HUES48 (cell line): ENCODE data around the gene SYNJ2.

ENCODE experiments used
- H3K27ac ChIP-seq: one replicate; pipeline ENCODE4 v1.7.0; 2013; ENCODE audit warnings: low read depth, low read length, inconsistent platforms
- H3K27me3 ChIP-seq: 2 replicates; pipeline ENCODE4 v1.6.1; 2013; ENCODE audit warnings: mild to moderate bottlenecking, low read length; ENCODE audit not compliant: control insufficient read depth, insufficient read depth
- H3K36me3 ChIP-seq: 2 replicates; pipeline ENCODE4 v1.6.1; 2013; ENCODE audit warnings: low read length; ENCODE audit not compliant: control insufficient read depth, insufficient read depth
- H3K4me1 ChIP-seq: 2 replicates; pipeline ENCODE4 v1.6.1; 2013; ENCODE audit warnings: mild to moderate bottlenecking, low read length; ENCODE audit not compliant: control insufficient read depth, insufficient read depth
- H3K4me3 ChIP-seq: 2 replicates; pipeline ENCODE4 v1.5.1; 2013; ENCODE audit warnings: mild to moderate bottlenecking, low read depth, low read length
- H3K9ac ChIP-seq: 2 replicates; pipeline ENCODE4 v1.6.1; 2013; ENCODE audit warnings: mild to moderate bottlenecking, low read depth, low read length, moderate library complexity
- H3K9me3 ChIP-seq: 2 replicates; pipeline ENCODE4 v1.6.1; 2013; ENCODE audit warnings: low read length; ENCODE audit not compliant: control insufficient read depth, insufficient read depth

The SYNJ2 gene

DNA sequence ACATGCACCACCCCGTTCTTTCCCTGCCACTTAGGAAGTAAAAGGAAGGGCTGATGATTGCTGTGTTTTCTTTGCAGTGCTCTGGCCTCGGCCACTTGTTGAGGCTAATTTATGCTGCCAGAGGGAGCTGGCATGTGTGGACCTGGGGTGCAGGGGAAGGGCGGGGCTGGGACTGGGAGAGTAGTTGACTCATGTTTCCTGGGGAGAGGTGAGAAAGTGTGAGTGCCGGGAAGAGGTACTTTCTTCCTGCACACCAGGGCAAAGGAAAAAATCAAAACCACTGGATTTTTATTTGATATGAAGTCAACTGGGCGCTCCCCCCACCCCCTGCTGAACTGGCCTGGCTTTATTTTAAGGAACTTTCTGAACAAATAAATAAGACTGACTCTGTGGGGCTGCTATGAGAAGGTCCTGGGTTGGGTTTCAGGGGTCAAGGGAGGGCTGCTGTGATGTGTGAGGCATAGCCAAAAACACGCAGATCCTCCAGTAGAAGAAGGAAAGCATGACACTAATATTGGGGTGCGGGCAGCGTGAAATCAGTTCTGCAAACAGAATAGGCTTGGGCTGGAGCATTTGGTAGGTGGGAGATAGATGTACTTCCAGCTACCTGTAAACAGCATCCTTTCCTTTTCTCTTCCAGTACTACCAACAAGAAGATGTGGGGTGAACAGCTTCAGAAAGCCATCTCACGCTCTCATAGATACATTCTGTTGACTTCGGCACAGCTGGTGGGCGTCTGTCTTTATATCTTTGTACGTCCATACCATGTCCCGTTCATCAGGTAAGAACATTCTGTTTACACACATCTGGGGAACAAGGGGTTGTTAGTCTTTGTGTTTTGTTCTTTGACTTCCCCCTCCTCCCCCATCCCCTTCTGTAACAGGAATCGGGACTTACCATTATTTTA lies 87.5 kb downstream of the SYNJ2 start:
- Histone ChIP-seq H3K9me3 (no peaks in the 10 kb centered on the region), H3K4me3 (no peak overlapping the region), H3K36me3 (peaks cover 19% of the 10 kb centered on the region), H3K9ac (no peak overlapping the region), H3K4me1 (no peaks in the 10 kb centered on the region), H3K27me3 (no peaks in the 10 kb centered on the region), H3K27ac (no peak overlapping the region)

- H3K4me3 ChIP-seq: no peak overlapping the region
- no peak overlapping the region for H3K27ac ChIP-seq
- peaks cover 16% of the 10 kb centered on the region for H3K36me3 ChIP-seq
- no peaks in the 10 kb centered on the region for H3K27me3 ChIP-seq
- no peaks in the 10 kb centered on the region for H3K4me1 ChIP-seq
- H3K9me3 ChIP-seq: no peaks in the 10 kb centered on the region
- no peak overlapping the region for H3K9ac ChIP-seq
These were observed 88.1 kb downstream of the SYNJ2 start for GRCh38 chr6:158069800-158070195.

DNA sequence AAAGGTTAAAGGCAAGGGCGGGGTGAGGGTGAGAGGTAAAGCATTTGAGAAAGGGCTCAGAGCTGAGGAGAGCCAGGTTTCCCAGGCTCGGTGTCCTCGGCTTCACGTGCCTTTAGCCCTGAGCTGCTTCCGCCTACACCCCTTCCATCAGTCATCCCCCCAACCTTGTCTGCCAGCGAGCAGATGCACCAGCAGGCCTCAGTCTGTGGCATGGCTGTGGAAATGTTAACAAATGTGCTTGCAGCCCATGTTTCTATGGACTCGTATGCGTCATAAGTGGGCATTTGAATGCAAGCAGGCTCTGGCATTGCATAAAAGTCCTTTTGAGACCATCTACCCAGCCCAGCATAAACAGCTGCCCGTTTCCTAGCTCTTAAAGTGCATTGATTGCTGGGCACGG lies 88.8 kb downstream of the SYNJ2 start:
- no peak overlapping the region for H3K9ac ChIP-seq
- no peak overlapping the region for H3K27ac ChIP-seq
- peaks cover 15% of the 10 kb centered on the region; the same call in 1 of the 2 replicates for H3K36me3 ChIP-seq
- H3K27me3 ChIP-seq: no peaks in the 10 kb centered on the region
- no peak overlapping the region for H3K4me3 ChIP-seq
- H3K9me3 ChIP-seq: no peaks in the 10 kb centered on the region
- H3K4me1 ChIP-seq: no peaks in the 10 kb centered on the region

GRCh38 chr6:158071121-158072082 lies 89.7 kb downstream of the SYNJ2 start:
- Histone ChIP-seq H3K9ac (no peak overlapping the region), H3K9me3 (no peaks in the 10 kb centered on the region), H3K27me3 (no peaks in the 10 kb centered on the region), H3K36me3 (peaks cover 9% of the 10 kb centered on the region), H3K4me1 (no peaks in the 10 kb centered on the region), H3K27ac (no peak overlapping the region), H3K4me3 (no peak overlapping the region)

DNA sequence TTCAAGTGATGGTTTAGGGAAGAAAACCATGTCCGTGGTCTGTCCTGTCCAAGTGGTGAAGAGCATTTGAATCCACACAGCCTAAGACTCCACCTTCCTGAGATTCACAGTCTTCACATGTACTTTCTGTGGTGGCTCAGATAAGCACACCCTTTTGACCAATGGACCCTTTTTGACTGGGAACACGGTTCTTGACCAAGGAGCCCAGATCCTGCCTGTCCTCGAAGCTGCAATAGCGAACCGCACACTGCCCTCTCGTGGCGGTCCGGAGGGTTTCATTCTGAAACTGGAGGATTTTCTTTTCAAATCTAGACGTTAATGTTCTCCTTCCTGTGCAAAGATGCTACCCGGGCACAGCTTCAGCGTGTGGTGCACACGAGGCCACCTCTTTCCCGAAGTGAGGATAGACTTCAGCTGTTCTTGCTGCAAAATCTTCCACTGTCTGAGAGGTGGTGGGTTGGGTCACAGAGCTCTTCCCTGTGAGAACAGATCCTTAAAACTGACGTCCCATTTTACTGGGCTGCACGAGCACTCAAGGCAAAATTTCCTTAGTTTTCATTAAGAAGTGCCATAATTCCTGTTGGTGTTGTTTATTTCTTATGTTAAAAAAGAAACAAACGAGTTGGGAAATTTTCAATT lies 90.5 kb downstream of the SYNJ2 start:
- peaks cover 9% of the 10 kb centered on the region for H3K36me3 ChIP-seq
- H3K9ac ChIP-seq: no peak overlapping the region
- no peaks in the 10 kb centered on the region for H3K9me3 ChIP-seq
- H3K4me1 ChIP-seq: no peaks in the 10 kb centered on the region
- H3K4me3 ChIP-seq: no peak overlapping the region
- no peaks in the 10 kb centered on the region for H3K27me3 ChIP-seq
- no peak overlapping the region for H3K27ac ChIP-seq

- Histone ChIP-seq H3K9ac (no peak overlapping the region), H3K9me3 (no peaks in the 10 kb centered on the region), H3K36me3 (peaks cover 17% of the 10 kb centered on the region)
These were observed 92.1 kb downstream of the SYNJ2 start for GRCh38 chr6:158073776-158074175.

DNA sequence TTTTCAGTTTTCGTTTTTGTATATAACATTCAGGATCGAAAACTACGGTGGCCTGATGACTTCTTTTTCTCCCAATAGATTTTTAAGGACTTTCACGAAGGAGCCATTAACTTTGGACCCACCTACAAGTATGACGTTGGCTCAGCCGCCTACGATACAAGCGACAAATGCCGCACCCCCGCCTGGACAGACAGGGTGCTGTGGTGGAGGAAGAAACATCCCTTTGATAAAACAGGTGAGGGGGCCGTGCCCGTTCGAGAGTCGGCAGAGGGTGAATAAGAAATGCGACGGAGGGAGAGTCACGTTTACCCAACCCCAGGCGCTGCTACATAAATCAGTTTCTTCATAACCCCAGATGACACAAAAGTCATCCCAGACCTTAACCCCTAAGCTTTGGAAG lies 94.9 kb downstream of the SYNJ2 start:
- no peak overlapping the region for H3K27ac ChIP-seq
- peaks cover 23% of the 10 kb centered on the region for H3K36me3 ChIP-seq
- no peaks in the 10 kb centered on the region for H3K27me3 ChIP-seq
- no peak overlapping the region for H3K4me3 ChIP-seq
- H3K9ac ChIP-seq: no peak overlapping the region
- no peaks in the 10 kb centered on the region for H3K9me3 ChIP-seq
- no peaks in the 10 kb centered on the region for H3K4me1 ChIP-seq

More at GRCh38 chr6:158073776-158074175, 92.1 kb downstream of the SYNJ2 start:
- no peak overlapping the region for H3K4me3 ChIP-seq
- no peaks in the 10 kb centered on the region for H3K27me3 ChIP-seq
- no peak overlapping the region for H3K27ac ChIP-seq
- no peaks in the 10 kb centered on the region for H3K4me1 ChIP-seq

DNA sequence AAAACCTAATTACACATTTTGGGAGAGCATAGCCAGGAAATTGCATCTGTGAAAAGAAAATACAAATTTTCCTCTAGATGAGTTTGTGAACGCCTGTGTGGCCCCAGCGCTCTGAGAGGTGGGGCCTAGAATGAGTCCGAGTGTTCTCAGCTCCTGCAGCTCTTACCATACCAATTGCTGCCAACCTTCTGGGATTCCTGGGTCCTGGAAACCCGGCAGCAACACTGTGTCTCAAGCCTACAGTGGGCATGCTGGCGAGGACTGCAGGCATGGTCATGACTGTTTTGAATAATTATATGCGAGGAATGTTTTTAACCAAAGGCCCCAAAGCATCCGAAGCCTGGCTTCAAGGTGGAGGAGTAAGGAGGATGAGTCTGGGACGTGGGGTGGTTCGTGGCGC lies 96.0 kb downstream of the SYNJ2 start:
- H3K27me3 ChIP-seq: no peaks in the 10 kb centered on the region
- H3K36me3 ChIP-seq: peaks cover 23% of the 10 kb centered on the region
- H3K9me3 ChIP-seq: no peaks in the 10 kb centered on the region
- H3K4me1 ChIP-seq: no peaks in the 10 kb centered on the region
- H3K4me3 ChIP-seq: no peak overlapping the region
- H3K9ac ChIP-seq: no peak overlapping the region
- no peak overlapping the region for H3K27ac ChIP-seq

GRCh38 chr6:158078320-158078719 lies 96.7 kb downstream of the SYNJ2 start:
- no peak overlapping the region for H3K27ac ChIP-seq

DNA sequence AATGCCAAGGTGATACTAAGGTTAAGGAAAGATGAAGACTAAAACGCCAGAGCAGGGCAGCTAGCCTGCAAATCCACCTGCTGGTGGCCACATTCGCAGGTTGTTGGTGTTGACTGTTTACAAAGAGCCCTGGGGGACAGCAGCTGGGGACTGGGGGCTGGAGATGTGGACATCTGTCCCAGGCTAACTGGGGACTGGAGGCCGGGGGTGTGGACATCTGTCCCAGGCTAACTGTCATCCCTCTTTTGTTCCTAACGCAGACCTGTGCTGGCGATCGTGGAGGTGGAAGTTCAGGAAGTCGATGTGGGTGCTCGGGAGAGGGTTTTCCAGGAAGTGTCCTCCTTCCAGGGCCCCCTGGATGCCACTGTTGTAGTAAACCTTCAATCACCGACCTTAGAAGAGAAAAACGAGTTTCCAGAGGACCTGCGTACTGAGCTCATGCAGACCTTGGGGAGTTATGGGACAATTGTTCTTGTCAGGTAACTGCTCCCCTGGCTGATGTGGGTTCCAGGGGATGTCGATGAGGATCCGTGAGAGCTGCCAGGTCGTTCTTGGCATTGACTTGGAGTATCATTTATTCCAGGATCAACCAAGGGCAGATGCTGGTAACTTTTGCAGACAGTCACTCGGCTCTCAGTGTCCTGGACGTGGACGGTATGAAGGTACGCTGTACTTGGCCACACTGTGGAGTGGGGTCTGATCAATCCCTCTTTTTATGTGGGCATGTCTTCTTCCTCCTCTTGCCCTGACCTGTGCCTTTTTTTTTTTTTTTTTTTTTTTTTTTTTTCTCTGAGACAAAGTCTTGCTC lies 99.4 kb downstream of the SYNJ2 start:
- Histone ChIP-seq H3K4me1 (no peaks in the 10 kb centered on the region), H3K27me3 (no peaks in the 10 kb centered on the region), H3K36me3 (peaks cover 48% of the 10 kb centered on the region), H3K9me3 (no peaks in the 10 kb centered on the region), H3K4me3 (no peak overlapping the region), H3K9ac (no peak overlapping the region), H3K27ac (no peak overlapping the region)

More at GRCh38 chr6:158078320-158078719, 96.7 kb downstream of the SYNJ2 start:
- Histone ChIP-seq H3K36me3 (peaks cover 26% of the 10 kb centered on the region), H3K4me3 (no peak overlapping the region), H3K4me1 (no peaks in the 10 kb centered on the region), H3K9me3 (no peaks in the 10 kb centered on the region), H3K9ac (no peak overlapping the region), H3K27me3 (no peaks in the 10 kb centered on the region)
